Adrenal gland (tissue), 12 donors: ENCODE measurements around the gene PIK3AP1. TPM values are rescaled to one million over a fixed set of nuclear protein-coding genes. Genes with fewer than 3 reads are reported as not detected.
A peak's percentile ranks its signal among the peaks of the same experiment; 100 is the strongest.

ENCODE experiments used
- DNase-seq, 7 donors: peaks; one replicate each; pipeline ENCODE4 v3.0.0-alpha.2; 2019 to 2020
- H3K27ac ChIP-seq, 5 donors: fragments of 200-600 bp; sonication (generic) in 4 of 5; 1 replicate in 3 of 5; 2 replicates in 2 of 5; pipeline versions ENCODE4 v1.5.1 to v1.8.0; 2016 to 2020; ENCODE audit warnings: mild to moderate bottlenecking in 1 of 5
- H3K27me3 ChIP-seq: fragments of 200-600 bp; 2 replicates; pipeline ENCODE4 v1.8.0; 2021
- H3K36me3 ChIP-seq, 2 donors: fragments of 200-600 bp; replicated peaks in 1 of 2; 1 replicate in 1 of 2; 2 replicates in 1 of 2; pipeline versions ENCODE4 v1.5.1 to v1.8.0; 2018 to 2022
- H3K4me1 ChIP-seq, 2 donors: fragments of 200-600 bp; replicated peaks in 1 of 2; 1 replicate in 1 of 2; 2 replicates in 1 of 2; pipeline versions ENCODE4 v1.5.1 to v1.8.0; 2018 to 2021
- H3K4me3 ChIP-seq, 4 donors: fragments of 200-600 bp; sonication (generic) in 3 of 4; one replicate each; pipeline ENCODE4 v1.5.1; 2016 to 2018
- H3K9me3 ChIP-seq, 3 donors: fragments of 200-600 bp; sonication (generic) in 1 of 3; replicated peaks in 1 of 3; 1 replicate in 2 of 3; 2 replicates in 1 of 3; pipeline versions ENCODE4 v1.5.1 to v1.8.0; 2016 to 2021
- CTCF ChIP-seq, 6 experiments: fragments of 450-650 bp in 4 of 6; fragments of 200-600 bp in 2 of 6; sonication (generic) in 1 of 6; IDR thresholded peaks; 1 replicate in 5 of 6; 2 replicates in 1 of 6; pipeline versions ENCODE4 v1.5.1 to v1.8.0; 2016 to 2021; ENCODE audit warnings: antibody characterized with exemption in 6 of 6, mild to moderate bottlenecking in 2 of 6, moderate library complexity in 1 of 6
- POLR2A ChIP-seq, 2 donors: fragments of 450-650 bp; IDR thresholded peaks; one replicate each; pipeline ENCODE4 v1.6.1; 2017; ENCODE audit warnings: antibody characterized with exemption in 2 of 2, mild to moderate bottlenecking in 2 of 2, moderate library complexity in 1 of 2
- WGBS, 4 donors: extraction: QIAGEN DNeasy Blood & Tissue Kit in 2 of 4; methylation state at CpG; one replicate each; pipeline versions ENCODE4 v1.1.5 to v1.1.7; 2013 to 2017; 5-methylcytosine and 5-hydroxymethylcytosine counted together
- intact Hi-C, 2 donors: fragments of 100-400 bp; cut with DNase I; formaldehyde crosslinking; loops; one replicate each; pipeline versions ENCODE4 v1.14.1 to v1.15.0; 2022 to 2023
- polyA plus RNA-seq, 3 donors: library from polyadenylated mRNA; stranded (reverse); fragments of 200-250 nt in 2 of 3; fragments of 350-450 nt in 1 of 3; fragmentation: Illumina TruSeq in 1 of 3; extraction: RNeasy Lipid Tissue Mini Kit (QIAGEN cat#74804) in 1 of 3; gene quantifications; one replicate each; pipeline ENCODE4 v1.2.3, GENCODE V29; 2013 to 2014
- total RNA-seq, 9 donors: library from RNA; depleted of rRNA in 4 of 9; stranded (reverse); fragments of >200 nt in 4 of 9; fragments of 120-200 nt in 1 of 9; fragmentation: NEBNext Ultra II Directional in 1 of 9; extraction: Animal tissue kit (Norgen Biotek cat#: 25700) in 1 of 9; gene quantifications; one replicate each; pipeline versions ENCODE4 v1.1.0 to v1.2.4, GENCODE V29; 2013 to 2023
- donor health status: healthy with polysubstance abuse.
- donor health status: Bipolar disorder and iron deficiency.
- donor health status: DM: yes; HTN: yes; CAD: no.
- donor health status: DM: no; HTN: no; CAD: no.
- donor health status: DM: no; HTN: no; CAD: no.
- donor health status: DM: yes; HTN: yes; CAD: no.

PIK3AP1 gene
- total and polyA plus RNA-seq, 12 donors, result 2.0 to 38.5 (median 10.4) TPM

GRCh38 chr10:96588616-96589419 is 131.5 kb downstream of the PIK3AP1 start:
- no peak overlapping the region for H3K4me3 ChIP-seq
- no peak for DNase-seq
- no peak overlapping the region for H3K27ac ChIP-seq
- no peaks in the 10 kb centered on the region for H3K9me3 ChIP-seq
- no peaks in the 10 kb centered on the region for H3K27me3 ChIP-seq
- no peaks in the 10 kb centered on the region for H3K36me3 ChIP-seq
- peaks cover 10 to 30% of the 10 kb centered on the region in 2 donors for H3K4me1 ChIP-seq
- intact Hi-C loops, result no loop called here
- TF ChIP-seq CTCF (IDR thresholded peaks at IDR 0.05), result no peak
- TF ChIP-seq POLR2A (IDR thresholded peaks at IDR 0.05), result no peak
- WGBS, 4 donors, result 59 to 76% (median 64%) methylated on average over 5 of the region's 5 CpGs

GRCh38 chr10:96588060-96588554 is 132.2 kb downstream of the PIK3AP1 start:
- intact Hi-C loops, result no loop called here
- TF ChIP-seq POLR2A (IDR thresholded peaks at IDR 0.05) (no peak), CTCF (IDR thresholded peaks at IDR 0.05) (no peak)
- Histone ChIP-seq H3K9me3 (no peaks in the 10 kb centered on the region), H3K27me3 (no peaks in the 10 kb centered on the region), H3K36me3 (no peaks in the 10 kb centered on the region), H3K27ac (peak overlapping the region; percentile 92 to 100 (median 97)), H3K4me1 (peaks cover 10 to 37% of the 10 kb centered on the region in 2 donors), H3K4me3 (peak overlapping the region in 2 of 4 donors; percentile 89 to 93)
- WGBS, 4 donors, result 9 to 13% (median 12%) methylated on average over 4 of the region's 4 CpGs
- DNase-seq, result no peak

GRCh38 chr10:96587264-96588059 is 132.9 kb downstream of the PIK3AP1 start:
- H3K36me3 ChIP-seq, result no peaks in the 10 kb centered on the region
- H3K4me3 ChIP-seq, result peak overlapping the region in 2 of 4 donors; percentile 89 to 93
- WGBS, 4 donors, result 1 to 2% (median 2%) methylated on average over 16 to 25 of the region's 25 CpGs
- H3K4me1 ChIP-seq, result peaks cover 12 to 42% of the 10 kb centered on the region in 2 donors
- H3K9me3 ChIP-seq, result no peaks in the 10 kb centered on the region
- intact Hi-C loops, result no loop called here
- DNase-seq, result peak; percentile 73 to 92 (median 88)
- TF ChIP-seq POLR2A (IDR thresholded peaks at IDR 0.05), result no peak
- peak in 1 of 6 experiments; percentile 26 for TF ChIP-seq CTCF (IDR thresholded peaks at IDR 0.05)
- no peaks in the 10 kb centered on the region for H3K27me3 ChIP-seq
- peak overlapping the region; percentile 92 to 100 (median 97) for H3K27ac ChIP-seq
